ACC112 (cell line): ENCODE results near the gene SPATC1L.
A peak's percentile ranks its signal among the peaks of the same experiment; 100 is the strongest.
"Not testable (repeated sequence)": the region's sequence is repeated elsewhere in the genome, so short reads cannot be mapped to it uniquely, and the experiment has no call there.

Experiments
- H2AFZ ChIP-seq: fragments of 200-600 bp; sonication (generic); one replicate; pipeline ENCODE4 v1.6.0; 2017; ENCODE audit warnings: antibody characterized with exemption, low read length; ENCODE audit not compliant: unreplicated experiment
- H3K27ac ChIP-seq: fragments of 200-600 bp; sonication (generic); 2 replicates; pipeline ENCODE4 v1.5.1; 2014; ENCODE audit warnings: low read depth, mild to moderate bottlenecking, antibody characterized with exemption, low read length, moderate library complexity
- H3K27me3 ChIP-seq: fragments of 200-600 bp; sonication (generic); 2 replicates; pipeline ENCODE4 v1.6.1; 2014; ENCODE audit warnings: mild to moderate bottlenecking, antibody characterized with exemption, low read length, moderate library complexity, mixed read lengths; ENCODE audit not compliant: insufficient read depth
- H3K36me3 ChIP-seq: fragments of 200-600 bp; sonication (generic); 2 replicates; pipeline ENCODE4 v1.6.1; 2016; ENCODE audit warnings: mild to moderate bottlenecking, antibody characterized with exemption, low read length, moderate library complexity, mixed read lengths; ENCODE audit not compliant: insufficient read depth
- H3K4me1 ChIP-seq: fragments of 200-600 bp; sonication (generic); one replicate; pipeline ENCODE4 v1.6.1; 2016; ENCODE audit warnings: low read length, mixed read lengths; ENCODE audit not compliant: insufficient read depth, unreplicated experiment, control insufficient read depth
- H3K4me3 ChIP-seq: fragments of 200-600 bp; sonication (generic); 2 replicates; pipeline ENCODE4 v1.5.1; 2014; ENCODE audit warnings: mild to moderate bottlenecking, low read depth, low read length
- H3K79me2 ChIP-seq: fragments of 200-600 bp; sonication (generic); one replicate; pipeline ENCODE4 v1.6.0; 2016; ENCODE audit warnings: low read length; ENCODE audit not compliant: control insufficient read depth, unreplicated experiment, insufficient read depth

SPATC1L gene

DNA sequence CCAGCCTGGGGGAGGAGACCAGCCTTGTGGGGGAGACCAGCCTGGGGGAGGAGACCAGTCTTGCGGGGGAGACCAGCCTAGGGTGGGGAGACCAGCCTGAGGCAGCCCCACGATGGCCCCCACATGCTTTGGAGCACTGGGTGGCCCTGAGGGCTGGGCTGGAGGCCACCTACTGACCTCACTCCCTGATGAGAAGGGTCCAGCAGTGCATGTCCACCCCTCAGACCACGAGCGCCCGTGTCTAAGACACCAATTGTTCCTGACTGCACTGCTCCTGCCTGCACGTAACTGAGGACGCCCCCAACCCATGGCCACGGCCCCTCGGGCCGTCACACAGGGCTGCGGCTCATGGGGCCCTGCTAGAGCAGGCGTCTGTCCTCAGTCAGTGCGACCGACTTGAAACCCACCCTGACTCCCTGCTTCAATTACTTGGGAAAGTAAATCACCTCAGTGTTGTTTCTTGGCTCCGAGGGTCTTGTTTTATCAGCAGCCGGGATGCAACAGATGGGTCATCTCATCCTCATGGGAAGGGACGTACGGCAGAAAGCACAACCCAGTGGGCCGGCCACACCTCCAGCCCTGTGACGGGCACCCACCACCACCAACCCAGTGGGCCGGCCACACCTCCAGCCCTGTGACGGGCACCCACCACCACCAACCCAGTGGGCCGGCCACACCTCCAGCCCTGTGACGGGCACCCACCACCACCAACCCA, at the start of gene SPATC1L:
TSS of gene SPATC1L (minus strand) at position 550 of the 715 bp plus-strand sequence. CDS start 1,643 bp downstream, outside the sequence.
- H2AFZ ChIP-seq, result peak within 1 kb of the TSS; percentile 92

DNA sequence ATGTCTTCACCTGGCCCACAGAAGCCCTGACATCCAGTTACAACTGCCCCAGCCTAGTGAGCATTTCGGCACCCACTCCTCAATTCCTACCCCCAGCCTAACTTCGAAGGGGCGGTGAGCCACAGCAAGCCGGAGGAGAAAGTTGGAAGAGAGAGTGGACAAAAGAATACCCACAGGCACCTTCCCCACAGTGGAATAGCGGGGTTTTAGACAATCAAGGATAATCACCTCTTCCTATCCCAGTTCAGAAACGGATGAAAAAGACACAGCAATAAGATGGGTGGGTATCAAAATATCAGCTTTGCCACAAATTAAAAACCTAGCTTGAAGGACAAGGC, 45.6 kb upstream of the SPATC1L start:
- Histone ChIP-seq H3K79me2 (peaks cover 26% of the 10 kb centered on the region), H2AFZ (no peak overlapping the region), H3K36me3 (peaks cover 23% of the 10 kb centered on the region), H3K4me1 (peaks cover 24% of the 10 kb centered on the region), H3K27ac (no peak overlapping the region), H3K4me3 (peak overlapping the region; percentile 94), H3K27me3 (no peaks in the 10 kb centered on the region)

More for the DNA sequence above, at the start of gene SPATC1L:
- Histone ChIP-seq H3K27me3 (no peaks in the 10 kb centered on the region), H3K36me3 (peaks cover 3% of the 10 kb centered on the region; the same call in 1 of the 2 replicates), H3K79me2 (no peaks in the 10 kb centered on the region), H3K4me1 (peaks cover 18% of the 10 kb centered on the region), H3K4me3 (peak within 1 kb of the TSS; percentile 100), H3K27ac (peak within 1 kb of the TSS; percentile 48; the same call in 1 of the 2 replicates)

DNA sequence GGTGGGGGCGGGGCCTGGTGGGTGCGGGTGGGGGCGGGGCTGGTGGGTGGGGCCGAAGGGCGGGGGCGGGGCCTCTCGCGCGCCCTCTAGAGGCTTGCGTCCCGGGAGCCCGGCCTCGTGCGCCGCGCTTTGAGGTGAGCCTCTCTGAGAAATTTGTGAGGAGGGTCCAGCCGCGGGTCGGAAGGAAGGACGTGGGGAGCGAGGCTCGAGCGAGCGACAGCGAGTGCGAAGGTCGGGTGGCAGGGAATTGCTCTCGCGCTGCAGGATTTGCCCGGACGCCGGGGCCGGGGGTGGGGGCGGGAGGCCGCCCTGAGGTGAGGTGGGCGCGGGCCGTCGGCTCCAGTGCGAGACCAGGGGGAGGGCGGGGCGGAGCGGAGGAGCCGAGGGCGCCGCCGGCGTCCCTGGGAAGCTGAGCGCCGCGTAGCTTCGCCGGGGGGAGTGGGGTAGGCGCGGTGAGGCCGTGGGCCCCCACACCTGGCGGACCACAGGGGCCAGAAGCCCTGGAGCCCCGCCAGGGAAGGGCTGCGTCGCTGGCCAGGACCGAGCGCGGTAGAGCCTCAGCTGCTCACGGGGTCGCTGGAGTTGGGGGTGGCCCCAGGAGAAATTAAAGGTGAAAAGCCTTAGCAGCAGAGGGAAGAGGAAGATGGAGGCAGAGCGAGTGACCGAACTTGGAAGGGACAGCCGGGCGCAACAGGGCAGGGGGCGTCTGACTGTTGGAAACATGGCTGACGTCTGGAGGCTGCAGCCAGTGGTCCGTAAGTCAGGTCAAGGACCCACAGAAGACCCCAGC, 45.1 kb upstream of the SPATC1L start:
- Histone ChIP-seq H3K4me1 (peaks cover 24% of the 10 kb centered on the region), H3K4me3 (peak overlapping the region; percentile 94), H3K79me2 (peaks cover 31% of the 10 kb centered on the region), H3K27ac (no peak overlapping the region), H2AFZ (peak overlapping the region; percentile 95), H3K36me3 (peaks cover 18% of the 10 kb centered on the region), H3K27me3 (no peaks in the 10 kb centered on the region)

DNA sequence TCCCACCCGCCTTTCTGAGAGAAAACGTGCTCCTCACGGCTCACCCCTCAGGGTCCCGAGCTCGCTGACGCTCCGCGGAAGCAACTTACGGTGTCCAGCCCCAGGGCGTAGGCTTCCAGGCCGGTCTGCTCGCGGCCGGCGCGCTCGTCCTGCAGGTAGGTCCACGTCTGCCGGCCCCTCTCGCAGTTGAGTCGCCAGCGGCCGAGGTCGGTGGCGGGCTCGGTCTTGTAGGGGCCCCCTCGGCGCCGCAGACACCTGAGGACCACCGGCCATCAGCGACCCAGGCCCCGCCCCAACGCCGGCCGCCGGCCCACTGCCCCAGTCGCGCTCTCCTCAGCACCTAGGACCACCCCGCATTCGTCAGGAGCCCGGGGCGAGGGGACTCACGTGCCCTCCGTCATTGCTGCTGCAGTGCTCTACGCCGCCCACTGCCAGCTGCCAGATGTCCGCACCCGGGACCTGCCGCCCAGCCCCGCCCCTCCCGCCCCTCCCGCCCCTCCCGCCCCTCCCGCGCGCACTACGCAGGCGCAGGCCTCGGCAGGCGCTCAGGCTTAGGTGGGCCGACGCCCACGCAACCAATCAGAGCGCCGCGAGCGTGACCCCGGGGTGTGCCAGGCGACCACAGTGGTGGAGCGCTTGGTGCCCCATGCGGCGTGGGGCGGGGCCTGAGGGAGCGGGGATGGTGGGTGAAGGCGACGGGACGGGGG, 44.2 kb upstream of the SPATC1L start, which contains the start of gene LSS:
TSS of gene LSS (minus strand) at position 430 of the 707 bp plus-strand sequence. CDS start at position 401, 29 bp downstream.
- peaks cover 31% of the 10 kb centered on the region for H3K79me2 ChIP-seq
- peak within 1 kb of the TSS; percentile 95 for H2AFZ ChIP-seq
- H3K4me3 ChIP-seq, result peak within 1 kb of the TSS; percentile 94
- peaks cover 24% of the 10 kb centered on the region for H3K4me1 ChIP-seq
- H3K36me3 ChIP-seq, result peaks cover 9% of the 10 kb centered on the region; the same call in 1 of the 2 replicates
- peak within 1 kb of the TSS; percentile 89; the same call in 1 of the 2 replicates for H3K27ac ChIP-seq
- no peaks in the 10 kb centered on the region for H3K27me3 ChIP-seq

DNA sequence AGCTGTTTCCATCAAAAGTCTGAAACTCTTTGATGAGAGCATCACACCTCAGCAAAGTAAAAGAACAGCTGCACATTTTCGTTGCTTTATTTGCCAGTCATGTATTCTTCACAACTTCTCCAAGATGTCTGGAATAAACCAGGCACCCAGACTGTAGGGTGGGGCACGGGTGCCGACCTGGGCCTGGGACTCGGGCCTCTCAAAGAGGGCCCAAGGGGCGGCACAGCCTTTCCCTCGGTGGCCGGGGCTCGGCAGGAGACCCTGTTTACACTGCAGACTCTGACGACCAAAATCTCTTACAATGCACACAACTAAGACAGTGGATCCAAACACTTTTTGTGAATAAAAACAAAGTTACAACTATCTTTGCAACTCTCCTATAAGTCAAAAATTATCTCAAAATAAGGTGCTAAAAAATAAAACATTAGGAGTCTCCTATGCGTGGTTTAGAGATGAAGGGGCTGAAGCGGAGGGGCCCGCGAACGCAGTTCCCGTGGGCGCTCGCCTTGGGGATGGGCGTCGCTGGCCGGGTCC, 43.6 kb upstream of the SPATC1L start:
- Histone ChIP-seq H3K27me3 (no peaks in the 10 kb centered on the region), H3K27ac (peak overlapping the region; percentile 89; the same call in 1 of the 2 replicates), H3K4me1 (peaks cover 24% of the 10 kb centered on the region), H2AFZ (peak overlapping the region; percentile 2), H3K36me3 (peaks cover 9% of the 10 kb centered on the region; the same call in 1 of the 2 replicates), H3K79me2 (peaks cover 32% of the 10 kb centered on the region), H3K4me3 (peak overlapping the region; percentile 83)

DNA sequence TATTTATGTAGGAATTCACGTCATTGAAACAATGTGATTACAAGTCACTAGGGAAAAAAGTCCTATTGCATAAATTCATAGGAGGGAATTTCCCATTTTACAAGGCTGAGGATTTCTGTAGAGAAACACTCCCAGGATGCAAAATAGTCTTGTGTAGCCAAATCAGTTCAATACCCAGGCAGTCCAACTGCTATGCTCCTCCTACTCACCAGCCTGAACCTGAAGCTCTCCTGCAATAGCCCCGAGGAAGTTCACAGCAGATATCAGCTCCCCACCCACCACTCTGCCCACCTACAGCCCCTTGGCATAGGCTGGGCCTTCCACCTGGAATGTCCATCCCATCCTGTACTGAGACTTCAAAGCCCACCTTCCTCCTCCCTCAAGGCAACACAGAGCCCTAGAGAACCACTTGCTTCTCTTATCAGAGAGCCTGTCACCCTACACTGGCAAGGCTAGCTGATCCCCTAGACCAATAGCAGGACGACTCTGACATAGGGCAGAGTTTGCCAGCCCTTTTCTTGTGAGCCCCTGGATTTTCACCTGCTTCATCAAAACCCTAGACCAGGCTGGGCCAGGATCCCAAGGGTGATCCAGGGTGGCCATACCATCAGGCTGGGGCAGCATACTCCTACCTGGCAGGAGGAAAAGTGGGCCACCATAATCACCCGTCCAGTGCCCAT, 42.8 kb upstream of the SPATC1L start:
- Histone ChIP-seq H3K79me2 (peaks cover 38% of the 10 kb centered on the region), H3K27ac (peak overlapping the region; percentile 89), H2AFZ (no peak overlapping the region), H3K36me3 (peaks cover 6% of the 10 kb centered on the region; the same call in 1 of the 2 replicates), H3K27me3 (no peaks in the 10 kb centered on the region), H3K4me1 (peaks cover 24% of the 10 kb centered on the region), H3K4me3 (peak overlapping the region; percentile 83)

DNA sequence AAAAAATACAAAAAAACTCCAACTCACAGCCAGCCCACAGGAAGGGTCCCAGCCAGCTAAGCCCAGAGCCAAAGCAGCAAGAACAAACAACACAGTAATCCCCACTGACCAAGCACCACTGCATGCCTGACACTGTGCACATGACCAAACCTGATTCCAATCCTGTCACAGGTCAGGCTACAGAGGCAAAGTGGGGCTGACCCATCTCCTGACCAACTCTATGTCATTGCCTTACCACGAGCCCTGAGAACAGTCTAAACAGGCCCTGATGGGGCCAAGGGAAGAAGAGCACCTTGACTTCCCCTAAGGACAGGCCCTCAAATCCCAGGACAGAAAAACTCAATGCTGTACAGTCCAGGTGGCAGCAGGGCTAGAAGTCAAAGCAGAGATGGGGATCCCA, 41.9 kb upstream of the SPATC1L start:
- no peak overlapping the region for H2AFZ ChIP-seq
- H3K27me3 ChIP-seq, result no peaks in the 10 kb centered on the region
- peak overlapping the region; percentile 89 for H3K27ac ChIP-seq
- peak overlapping the region; percentile 83 for H3K4me3 ChIP-seq
- H3K79me2 ChIP-seq, result peaks cover 44% of the 10 kb centered on the region
- 0 out of 2 replicates have a peak, but pooled peaks cover 3% of the 10 kb centered on the region for H3K36me3 ChIP-seq
- peaks cover 24% of the 10 kb centered on the region for H3K4me1 ChIP-seq

DNA sequence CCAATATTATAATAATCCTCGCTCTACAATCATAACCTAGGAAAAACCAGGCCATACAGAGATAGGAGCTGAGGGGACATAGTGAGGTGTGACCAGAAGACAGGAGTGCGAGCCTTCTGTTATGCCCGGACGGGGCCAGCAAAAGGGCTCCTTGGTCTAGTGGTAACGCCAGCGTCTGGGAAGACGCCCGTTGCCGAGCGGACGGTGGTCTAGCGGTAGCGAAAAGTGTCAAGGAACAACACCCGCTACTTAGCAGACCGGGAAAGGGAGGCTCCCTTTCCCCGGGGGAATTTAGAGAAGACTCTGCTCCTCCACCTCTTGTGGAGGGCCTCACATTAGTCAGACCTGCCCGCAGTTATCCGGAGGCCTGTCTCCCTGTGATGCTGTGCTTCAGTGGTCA, 39.4 kb upstream of the SPATC1L start:
- H3K36me3 ChIP-seq, H3K27ac ChIP-seq, H3K4me3 ChIP-seq, H2AFZ ChIP-seq, H3K27me3 ChIP-seq: not testable (repeated sequence)
- Histone ChIP-seq H3K79me2 (peaks cover 45% of the 10 kb centered on the region), H3K4me1 (peaks cover 15% of the 10 kb centered on the region)

DNA sequence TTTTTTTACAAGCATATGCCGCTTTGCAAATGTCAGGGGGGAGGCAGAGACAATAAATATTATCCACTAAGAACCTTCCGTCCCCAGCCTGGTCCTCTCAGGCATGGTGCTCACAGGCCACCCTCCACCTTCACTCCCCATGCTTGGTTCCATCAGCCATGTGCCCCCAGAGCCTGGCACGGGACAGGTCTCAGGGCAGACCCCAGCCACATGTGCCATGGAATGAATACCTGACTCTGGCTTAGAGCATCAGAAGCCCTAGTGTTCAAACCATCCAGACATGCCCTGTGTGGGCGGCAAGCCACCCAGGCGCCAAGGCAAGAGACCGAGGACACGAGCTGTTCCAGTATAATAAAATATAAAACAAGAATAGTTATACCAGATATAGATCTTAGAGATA, 39.0 kb upstream of the SPATC1L start:
- H3K4me3 ChIP-seq, result no peak overlapping the region
- H3K27ac ChIP-seq, result no peak overlapping the region
- H3K27me3 ChIP-seq, result no peaks in the 10 kb centered on the region
- H3K4me1 ChIP-seq, result peaks cover 15% of the 10 kb centered on the region
- no peaks in the 10 kb centered on the region; the same call in 1 of the 2 replicates for H3K36me3 ChIP-seq
- no peak overlapping the region for H2AFZ ChIP-seq
- H3K79me2 ChIP-seq, result peaks cover 43% of the 10 kb centered on the region
